ENCODE measurements around the gene FBXO30.

DNA sequence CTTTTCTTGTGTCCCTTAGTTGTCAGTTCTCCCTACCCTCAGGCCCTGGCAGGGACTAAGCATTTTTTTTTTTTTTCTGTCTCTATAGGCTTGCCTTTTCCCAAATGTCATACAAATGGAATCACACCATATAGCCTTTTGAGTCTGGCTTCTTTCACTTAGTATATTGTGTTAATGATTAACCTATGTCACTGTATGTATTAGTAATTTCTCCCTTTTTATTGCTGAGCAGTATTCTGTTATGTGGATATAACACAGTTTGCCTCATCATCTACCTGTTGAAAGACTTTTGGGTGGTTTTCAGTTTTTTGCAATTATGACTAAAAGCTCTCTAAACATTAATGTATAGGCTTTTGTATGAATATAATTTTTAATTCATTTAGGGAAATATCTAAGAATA is 16.0 kb upstream of the FBXO30 start:
- TF ChIP-seq, protein P1, sequence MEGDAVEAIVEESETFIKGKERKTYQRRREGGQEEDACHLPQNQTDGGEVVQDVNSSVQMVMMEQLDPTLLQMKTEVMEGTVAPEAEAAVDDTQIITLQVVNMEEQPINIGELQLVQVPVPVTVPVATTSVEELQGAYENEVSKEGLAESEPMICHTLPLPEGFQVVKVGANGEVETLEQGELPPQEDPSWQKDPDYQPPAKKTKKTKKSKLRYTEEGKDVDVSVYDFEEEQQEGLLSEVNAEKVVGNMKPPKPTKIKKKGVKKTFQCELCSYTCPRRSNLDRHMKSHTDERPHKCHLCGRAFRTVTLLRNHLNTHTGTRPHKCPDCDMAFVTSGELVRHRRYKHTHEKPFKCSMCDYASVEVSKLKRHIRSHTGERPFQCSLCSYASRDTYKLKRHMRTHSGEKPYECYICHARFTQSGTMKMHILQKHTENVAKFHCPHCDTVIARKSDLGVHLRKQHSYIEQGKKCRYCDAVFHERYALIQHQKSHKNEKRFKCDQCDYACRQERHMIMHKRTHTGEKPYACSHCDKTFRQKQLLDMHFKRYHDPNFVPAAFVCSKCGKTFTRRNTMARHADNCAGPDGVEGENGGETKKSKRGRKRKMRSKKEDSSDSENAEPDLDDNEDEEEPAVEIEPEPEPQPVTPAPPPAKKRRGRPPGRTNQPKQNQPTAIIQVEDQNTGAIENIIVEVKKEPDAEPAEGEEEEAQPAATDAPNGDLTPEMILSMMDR (IDR thresholded peaks at IDR 0.05; ENCODE audit: low read depth, low read length), result no peak
- TF ChIP-seq POLR2A (IDR thresholded peaks at IDR 0.05; ENCODE audit: extremely low read depth, insufficient read length) (no peak), MYC (IDR thresholded peaks at IDR 0.05; ENCODE audit: low read depth, low read length) (no peak)
- TF ChIP-seq, protein P2, sequence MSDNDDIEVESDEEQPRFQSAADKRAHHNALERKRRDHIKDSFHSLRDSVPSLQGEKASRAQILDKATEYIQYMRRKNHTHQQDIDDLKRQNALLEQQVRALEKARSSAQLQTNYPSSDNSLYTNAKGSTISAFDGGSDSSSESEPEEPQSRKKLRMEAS (IDR thresholded peaks at IDR 0.05; ENCODE audit: low read depth, low read length), result no peak

Data from NB4 (cell line).